GM18505 (cell line): Measurements from ENCODE around the gene PRKCG.
"Not testable (repeated sequence)": the region's sequence is repeated elsewhere in the genome, so short reads cannot be mapped to it uniquely, and the experiment has no call there.

Source experiments
- ATAC-seq: cut with Tn5 transposase; IDR thresholded peaks from one replicate; pipeline ENCODE4 v1.9.1; 2021; ENCODE audit not compliant: unreplicated experiment
- POLR2A ChIP-seq: IDR thresholded peaks from 4 replicates; pipeline ENCODE4 v1.6.1; 2011; ENCODE audit warnings: borderline replicate concordance; ENCODE audit not compliant: insufficient read depth, insufficient read length; ENCODE audit errors: extremely low read depth

The PRKCG gene

DNA sequence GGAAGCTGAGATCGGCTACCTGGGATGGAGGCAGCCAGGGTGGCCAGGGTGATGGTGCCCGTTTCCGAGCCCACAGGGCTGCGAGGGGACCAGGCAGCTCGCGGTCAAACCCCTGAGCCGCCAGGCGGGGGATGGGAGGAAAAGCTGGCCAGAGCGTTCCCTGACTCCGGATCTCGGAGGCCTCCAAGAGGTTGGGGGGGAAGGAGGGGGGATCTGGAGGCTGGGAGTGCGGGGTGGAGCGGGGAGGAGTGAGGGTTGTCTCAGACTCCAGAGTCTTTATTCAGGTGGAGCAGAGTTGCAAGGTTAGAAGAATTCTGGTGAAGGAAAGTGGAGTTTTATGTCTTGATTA lies 28.1 kb downstream of the PRKCG start:
- no peak for TF ChIP-seq POLR2A
- no peak for ATAC-seq

DNA sequence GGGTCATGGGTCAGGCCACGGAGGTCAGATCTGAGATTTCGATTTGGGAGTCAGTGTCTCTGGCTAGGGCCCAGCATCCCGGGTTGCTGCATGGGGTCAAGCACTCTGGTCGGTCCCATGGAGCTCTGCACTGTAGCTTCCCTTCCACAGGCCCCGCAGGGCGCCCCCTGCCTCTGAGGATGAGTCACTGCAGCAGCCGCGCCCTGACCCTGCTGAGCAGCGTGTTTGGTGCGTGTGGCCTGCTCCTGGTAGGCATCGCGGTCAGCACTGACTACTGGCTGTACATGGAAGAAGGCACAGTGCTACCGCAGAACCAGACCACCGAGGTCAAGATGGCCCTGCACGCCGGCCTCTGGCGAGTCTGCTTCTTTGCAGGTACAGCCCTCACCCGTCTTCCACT lies 30.7 kb downstream of the PRKCG start:
- no peak for TF ChIP-seq POLR2A

DNA sequence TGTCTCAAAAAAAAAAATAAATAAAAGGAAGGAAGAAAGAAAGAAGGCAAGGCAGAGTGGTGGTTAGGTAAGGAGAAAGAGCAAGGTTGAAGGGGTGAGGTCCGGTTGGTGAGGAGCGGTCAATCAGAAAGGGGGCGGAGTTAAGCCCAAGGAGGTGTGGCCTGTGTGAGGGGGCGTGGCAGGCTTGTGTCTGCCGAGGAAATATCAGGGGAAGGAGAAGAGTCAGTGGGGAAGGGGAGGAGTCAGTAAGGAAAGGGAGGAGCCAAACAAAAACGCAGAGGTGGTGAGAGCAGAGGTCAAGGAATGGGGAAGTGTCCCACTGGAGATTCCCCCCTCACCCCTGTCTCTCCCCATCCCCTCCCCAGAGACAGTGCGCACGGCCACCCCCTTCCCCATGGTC lies 33.0 kb downstream of the PRKCG start:
- TF ChIP-seq POLR2A = no peak
- ATAC-seq = no peak

More for the DNA sequence above, 30.7 kb downstream of the PRKCG start:
- ATAC-seq = no peak

DNA sequence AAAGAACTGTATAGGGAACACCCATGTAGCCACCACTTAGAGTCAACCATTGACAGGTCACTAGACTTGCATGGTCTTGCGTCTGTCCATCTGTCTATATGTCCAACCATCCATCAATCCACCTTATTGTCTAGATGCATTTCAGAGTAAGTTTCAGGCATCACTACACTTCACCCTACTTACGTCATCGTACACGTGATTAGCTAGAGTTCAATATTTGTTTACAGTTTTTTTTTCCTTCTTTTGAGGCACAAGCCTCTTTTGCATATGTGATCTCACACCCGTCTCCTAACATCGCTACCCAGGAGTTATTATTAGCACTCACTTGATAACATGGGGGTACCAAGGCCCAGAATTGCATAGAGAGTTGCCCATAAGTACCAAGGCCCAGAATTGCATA lies 34.0 kb downstream of the PRKCG start:
- TF ChIP-seq POLR2A = no peak
- no peak for ATAC-seq

DNA sequence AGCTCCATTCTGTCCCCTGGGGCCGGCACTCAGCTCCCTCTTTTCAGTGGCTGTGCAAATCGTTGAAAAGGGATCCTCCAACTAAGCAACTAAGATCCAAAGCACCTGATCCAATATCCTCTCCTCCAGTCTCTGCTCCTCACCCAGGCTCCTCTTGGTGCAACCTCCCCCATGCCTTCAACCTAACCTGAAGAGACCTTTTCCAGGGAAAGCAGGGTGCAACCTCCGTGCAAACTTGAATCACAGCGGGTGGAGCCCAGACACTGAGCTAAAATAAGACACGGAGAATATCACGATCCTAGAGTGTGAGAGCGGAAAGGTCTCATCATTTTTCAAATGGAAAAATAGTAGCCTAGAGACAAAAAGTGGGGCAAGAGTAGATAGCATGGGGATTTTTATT lies 35.4 kb downstream of the PRKCG start:
- ATAC-seq = no peak
- TF ChIP-seq POLR2A = no peak

DNA sequence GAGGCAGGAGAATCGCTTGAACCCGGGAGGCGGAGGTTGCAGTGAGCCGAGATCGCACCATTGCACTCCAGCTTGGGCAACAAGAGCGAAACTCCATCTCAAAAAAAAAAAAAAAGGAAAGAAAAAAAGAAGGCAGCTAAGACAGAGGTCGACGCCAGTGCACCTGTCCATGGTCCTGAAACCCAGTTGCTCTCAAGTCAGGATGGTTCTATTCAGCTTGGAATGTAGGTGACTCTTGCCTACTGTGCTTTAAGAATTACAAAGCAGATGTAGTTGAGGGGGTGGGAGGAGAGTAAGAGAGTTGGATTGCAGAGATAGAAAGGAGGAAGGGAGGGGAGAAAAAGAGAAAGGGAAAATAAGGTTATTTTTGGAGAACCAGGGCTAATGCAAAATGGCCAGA lies 45.7 kb downstream of the PRKCG start:
- no peak for TF ChIP-seq POLR2A

DNA sequence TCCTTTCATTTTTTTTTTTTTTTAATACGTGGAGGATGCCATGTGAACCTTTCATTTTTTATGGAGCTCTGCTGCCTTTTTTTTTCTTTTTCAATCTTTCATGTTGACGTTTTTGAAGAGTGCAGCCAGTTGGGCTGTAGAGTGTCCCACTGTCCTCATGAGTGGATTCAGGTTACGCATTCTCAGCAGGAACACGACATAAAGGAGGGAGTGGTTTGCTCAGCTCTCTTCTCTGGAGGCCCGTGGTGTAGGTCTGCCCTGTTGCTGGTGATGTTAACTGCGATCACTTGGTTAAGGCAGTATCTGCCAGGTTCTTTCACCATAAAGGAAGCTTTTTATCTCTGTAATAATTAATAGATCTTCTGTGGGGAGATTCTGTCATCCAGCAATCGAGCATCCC lies 54.0 kb downstream of the PRKCG start:
- TF ChIP-seq POLR2A = no peak

More for the DNA sequence above, 45.7 kb downstream of the PRKCG start:
- ATAC-seq = no peak

DNA sequence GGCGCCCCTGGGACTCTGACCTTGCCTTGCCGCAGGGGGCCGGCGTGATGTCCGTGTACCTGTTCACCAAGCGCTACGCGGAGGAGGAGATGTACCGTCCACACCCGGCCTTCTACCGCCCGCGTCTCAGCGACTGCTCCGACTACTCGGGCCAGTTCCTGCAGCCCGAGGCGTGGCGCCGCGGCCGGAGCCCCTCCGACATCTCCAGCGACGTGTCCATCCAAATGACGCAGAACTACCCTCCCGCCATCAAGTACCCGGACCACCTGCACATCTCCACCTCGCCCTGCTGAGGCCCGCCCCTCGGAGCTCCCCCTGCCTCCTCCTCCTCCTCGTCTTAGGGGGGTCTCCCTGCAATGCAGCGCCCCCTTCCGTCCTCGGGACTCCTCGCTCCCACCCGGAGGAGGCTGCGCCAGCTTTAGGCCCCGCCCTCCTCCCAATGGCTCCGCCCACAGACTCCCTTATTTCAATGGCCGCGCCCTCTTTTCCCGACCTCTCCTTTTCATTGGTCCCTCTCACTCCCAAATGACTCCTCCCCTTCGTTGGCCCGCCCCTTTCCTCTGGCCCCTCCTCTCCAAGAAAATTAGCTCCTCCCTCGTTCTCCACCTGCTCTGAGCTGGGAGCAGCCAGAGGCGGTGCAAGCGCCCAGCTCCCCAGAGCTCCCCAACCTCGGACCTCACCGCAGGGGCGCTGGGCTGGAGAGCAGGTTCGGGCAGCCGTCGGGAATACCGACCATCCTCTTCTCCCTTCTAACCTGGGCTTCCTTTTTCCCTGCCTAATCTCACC lies 60.2 kb downstream of the PRKCG start:
- no peak for TF ChIP-seq POLR2A
- ATAC-seq = no peak

More for the DNA sequence above, 54.0 kb downstream of the PRKCG start:
- no peak for ATAC-seq

DNA sequence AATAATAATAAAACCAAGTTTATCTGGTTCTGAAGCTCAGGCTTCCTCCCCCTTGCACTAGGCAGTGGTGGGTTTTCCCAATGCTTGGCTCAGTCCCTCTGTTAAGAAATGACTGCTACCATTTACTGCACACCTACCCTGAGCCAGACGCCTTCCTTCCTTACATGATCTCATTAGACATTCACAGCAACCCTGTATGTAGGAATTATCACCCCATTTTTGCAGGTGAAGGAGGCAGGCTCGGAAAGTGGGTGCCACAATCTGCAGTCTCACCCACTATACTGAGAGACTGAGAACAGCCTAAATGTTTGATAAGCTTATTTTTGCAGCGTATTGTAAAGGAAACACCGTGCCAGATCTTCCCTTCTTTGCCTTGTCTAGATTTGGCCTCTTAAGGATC lies 62.4 kb downstream of the PRKCG start:
- ATAC-seq = no peak
- TF ChIP-seq POLR2A = no peak

DNA sequence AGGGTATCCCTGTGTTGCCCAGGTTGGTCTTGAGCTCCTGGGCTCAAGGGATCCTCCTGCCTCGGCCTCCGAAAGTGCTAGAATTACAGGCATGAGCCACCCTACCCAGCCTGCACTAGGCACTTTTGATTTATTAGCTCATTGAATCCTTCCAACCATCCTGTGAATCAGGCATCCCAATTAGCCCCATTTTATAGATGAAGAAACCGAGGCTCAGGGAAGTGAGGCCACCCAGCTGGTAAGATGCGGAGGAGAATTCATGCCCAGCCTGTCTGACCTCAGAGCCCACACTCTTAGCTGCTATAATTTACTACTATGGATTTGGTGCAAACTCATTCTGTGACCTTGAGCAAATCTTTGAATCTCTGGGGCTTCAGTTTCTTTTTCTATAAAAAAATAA lies 62.9 kb downstream of the PRKCG start:
- ATAC-seq = no peak
- no peak for TF ChIP-seq POLR2A

DNA sequence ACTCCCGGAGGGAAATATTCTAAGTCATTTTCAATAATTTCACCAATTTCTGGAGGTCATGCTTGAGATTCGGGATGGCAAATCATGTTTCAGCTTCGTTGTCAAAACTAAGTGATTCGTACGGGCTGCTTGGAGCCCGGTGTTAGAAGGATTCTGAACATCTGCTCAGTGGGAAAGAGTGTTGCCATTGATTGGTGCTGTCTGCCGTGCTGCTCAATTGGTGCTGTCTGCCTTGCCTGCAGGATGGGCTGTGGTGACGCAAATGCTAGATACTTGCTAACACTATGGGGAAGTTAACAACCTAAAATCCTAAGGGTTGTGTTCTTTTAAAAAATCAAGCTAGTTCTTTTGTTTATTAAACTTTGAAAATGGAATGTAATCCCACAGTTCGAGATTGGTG lies 63.4 kb downstream of the PRKCG start:
- no peak for ATAC-seq

DNA sequence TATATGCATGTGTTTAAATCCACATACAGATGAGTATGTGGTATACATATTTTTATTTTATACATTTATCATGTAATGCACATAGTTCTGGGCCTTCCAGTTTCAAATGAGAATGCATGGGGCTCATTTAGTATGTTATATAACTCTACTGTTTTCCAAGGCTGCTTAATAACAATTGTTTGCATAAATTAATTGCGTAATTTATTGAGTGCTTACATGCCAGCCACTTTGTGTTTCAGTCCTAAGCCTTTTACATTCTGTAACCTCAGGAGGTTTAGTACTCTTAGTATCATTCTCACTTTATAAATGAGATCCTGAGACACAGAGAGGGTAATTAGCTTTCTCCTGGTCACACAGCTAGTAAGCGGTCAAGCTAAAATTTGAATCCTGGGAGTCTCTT lies 64.0 kb downstream of the PRKCG start:
- ATAC-seq = no peak
- TF ChIP-seq POLR2A = no peak

More for the DNA sequence above, 63.4 kb downstream of the PRKCG start:
- TF ChIP-seq POLR2A = no peak

DNA sequence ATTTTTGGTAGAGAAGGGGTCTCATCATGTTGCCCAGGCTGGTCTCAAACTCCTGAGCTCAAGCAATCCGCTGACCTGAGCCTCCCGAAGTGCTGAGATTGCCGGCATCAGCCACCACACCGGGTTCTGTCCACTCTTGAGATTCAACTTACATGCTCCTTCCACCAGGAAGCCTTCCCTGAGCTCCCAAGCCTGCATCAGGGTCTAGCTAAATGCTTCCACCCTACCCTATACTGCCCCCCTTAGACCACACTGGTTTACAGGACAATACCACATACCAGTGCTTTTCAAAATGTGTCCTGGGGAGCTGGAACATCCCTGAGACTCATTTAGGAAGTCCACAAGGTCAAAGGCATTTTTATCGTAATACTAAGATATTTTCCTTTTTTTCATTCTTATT lies 65.6 kb downstream of the PRKCG start:
- no peak for TF ChIP-seq POLR2A
- ATAC-seq = no peak

DNA sequence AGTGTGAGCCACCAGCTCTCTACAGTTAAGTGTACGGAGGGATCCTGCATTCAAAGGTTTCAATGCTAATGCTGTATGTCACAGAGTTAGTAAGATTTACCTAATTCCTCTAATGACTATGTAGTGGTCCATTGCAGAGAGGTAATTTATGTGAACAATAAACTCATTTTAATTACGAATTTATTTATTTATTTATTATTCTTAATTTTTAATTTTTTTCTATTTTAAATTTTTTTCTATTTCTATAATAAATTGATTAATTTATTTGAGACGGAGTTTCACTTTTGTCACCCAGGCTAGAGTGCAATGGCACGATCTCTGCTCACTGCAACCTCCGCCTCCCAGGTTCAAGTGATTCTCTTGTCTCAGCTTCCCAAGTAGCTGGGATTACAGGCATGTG lies 66.6 kb downstream of the PRKCG start:
- not testable (repeated sequence) for ATAC-seq

DNA sequence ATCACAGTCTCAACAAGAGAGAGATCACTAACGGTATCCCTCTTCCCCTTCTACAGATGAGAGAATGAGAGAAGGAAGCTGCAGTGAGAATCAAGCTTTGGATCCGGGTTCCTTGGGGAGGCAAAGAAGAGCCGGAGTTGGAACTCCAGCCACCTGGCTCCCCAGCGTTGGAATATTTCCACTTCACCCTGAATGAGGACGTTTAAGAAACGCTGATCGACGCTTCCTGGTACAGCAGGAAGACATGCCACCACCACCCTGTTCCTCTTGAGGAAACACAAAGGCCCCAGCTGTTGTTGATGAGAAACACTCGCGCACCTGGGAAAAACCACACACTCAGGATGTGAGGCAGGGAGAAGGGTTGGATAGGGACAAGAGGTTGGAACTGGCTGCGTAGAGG lies 69.4 kb downstream of the PRKCG start:
- ATAC-seq = no peak
- TF ChIP-seq POLR2A = no peak
